NCI-H146 treated with DMSO at 0.1 percent for 48 hours (cell line): ENCODE data around the gene GTSF1L.
A peak's percentile ranks its signal among the peaks of the same experiment; 100 is the strongest.

Source experiments
- DNase-seq: peaks from one replicate; lab custom pipeline; 2025; ENCODE audit not compliant: unreplicated experiment; lab: John Stamatoyannopoulos, UW

The GTSF1L gene

DNA sequence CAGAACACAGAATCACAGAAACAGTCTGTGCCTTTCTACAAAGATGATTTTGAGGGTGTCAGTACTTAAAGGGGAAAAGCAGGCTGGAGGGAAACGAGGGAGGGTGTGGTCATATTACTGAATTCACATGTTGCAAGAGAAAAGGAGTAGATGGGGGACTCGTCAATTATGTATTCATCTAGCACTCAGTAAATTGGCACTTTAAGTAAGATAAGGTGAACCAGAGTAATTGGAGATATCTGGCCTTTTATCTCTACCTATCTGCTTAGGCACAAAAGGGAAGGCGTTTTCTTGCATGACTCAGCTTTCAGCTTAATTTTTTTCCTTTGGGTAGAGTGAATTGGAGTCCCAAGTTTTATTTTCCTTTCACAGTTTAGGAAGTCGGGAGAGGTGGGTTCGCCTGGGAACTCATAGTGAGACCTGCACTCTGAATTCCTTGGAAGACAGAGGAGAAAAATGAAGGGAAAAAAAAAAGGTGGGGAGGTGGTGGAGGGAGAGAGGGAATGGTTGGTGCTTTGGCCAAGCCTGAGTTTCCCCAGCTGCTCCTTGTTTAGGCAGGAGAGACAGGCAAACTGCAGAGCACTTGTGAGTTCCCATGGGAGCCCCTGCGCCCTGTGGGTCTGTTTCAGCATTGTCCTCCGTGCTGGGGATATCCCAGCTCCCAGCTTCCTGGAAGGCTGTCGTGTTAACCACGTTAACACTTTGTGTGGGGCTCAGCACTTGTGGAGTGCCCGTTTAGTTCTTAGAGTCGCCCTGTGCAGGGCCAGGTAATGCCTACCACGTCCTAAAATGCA lies 19.7 kb upstream of the GTSF1L start:
- DNase-seq, result no peak

DNA sequence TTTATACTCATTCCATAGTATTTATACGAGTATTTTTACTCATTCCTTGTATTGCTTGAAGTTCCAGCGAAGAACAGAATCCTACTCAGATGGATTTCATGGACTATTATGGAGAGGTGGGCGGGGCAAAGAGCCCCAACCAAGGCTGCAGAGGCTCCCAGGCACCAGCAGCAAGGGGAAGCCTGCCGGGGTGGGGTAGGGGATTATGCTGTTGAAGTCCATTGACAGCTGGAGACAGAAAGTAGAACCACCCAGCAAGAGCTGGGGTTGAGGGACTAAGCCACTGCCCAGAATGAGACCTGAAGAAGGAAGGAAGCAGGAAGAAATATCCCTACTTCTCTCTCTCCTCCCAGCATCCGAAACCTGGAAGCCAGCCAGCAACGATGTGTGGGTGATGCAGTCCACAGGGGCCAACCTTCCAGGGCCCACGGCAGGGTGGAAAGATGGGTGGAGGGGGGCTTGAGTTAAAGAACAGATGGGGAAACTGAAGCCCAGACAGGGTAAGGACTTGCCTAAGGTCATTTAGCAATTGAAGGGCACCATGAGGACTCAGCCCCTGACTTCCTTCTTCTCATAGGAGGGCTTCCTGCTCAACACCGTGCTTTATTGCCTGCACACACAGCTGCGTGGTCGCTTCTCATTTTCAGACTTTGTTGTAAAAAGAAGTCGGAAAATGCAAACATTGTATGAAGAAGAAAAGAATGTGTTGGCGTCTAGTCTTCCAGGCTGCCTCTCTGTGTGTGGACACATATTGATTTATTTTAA lies 18.3 kb upstream of the GTSF1L start:
- DNase-seq, result no peak

DNA sequence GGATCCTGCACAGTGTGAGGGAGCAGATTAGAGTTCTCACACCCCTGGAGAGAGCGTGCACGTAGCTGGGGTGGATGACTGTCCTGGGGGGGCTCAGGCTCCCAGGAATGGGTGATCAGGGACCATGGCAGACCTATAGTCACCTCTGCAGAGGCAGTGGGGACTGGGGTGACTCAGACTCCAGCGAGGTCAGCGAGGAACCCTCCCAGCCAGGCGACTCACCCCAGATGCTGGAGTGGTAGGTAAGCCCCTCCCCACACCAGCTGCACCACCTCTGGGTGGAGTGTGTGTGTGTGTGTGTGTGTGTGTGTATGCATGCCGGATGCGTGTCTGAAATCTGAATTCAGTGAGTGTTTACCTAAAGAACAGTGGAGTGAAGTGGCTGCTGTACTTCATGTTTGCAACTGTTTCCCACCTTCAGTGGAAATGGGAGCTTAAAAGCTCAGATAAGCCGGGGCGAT lies 17.4 kb upstream of the GTSF1L start:
- DNase-seq, result no peak

DNA sequence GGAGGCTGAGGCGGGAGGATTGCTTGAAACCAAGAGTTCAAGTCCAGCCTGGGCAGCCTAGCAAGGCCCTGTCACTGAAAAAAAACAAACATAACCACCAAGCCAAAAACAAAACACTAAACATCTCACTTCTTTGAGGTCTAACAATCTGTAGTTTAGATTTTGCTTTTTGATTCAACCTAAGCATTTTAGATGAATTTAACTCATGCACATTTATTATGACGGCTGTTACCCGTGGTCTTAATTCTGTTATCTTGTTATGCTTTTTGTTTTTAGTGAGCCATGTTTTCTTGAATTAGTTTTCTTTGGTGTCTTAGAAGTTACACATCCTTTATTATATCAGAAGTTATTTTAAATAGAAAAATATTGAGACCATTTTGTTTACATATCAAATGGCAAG lies 13.8 kb upstream of the GTSF1L start:
- no peak for DNase-seq

DNA sequence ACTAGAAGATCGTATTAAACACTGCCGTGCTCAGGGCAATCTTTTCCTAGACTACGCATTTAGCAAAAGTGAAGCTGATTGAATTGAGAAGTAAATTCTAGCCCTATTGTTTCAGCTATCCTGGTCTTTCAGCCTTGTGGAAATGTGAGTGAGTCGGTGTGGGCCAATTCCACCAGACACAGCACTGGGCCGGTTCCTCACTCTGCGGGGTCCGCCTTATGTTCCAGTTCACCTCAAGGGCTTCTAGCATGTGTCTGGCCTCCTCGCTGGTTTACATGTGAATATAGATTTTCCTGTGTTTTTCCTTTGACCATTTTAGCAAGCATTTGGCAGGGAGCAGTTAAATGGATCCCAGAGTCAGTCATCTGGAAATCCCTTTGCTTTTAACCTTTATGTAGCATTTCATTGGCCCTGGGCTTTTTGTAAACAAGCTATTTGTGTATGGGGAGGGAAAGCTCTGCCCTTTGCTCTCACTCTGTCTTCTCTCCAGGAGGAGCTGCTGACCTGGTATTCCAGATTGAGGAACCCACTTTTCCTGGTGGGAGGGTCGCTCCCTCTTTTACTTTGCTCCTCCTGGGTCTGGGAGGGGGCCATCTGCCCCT lies 12.4 kb upstream of the GTSF1L start:
- no peak for DNase-seq

DNA sequence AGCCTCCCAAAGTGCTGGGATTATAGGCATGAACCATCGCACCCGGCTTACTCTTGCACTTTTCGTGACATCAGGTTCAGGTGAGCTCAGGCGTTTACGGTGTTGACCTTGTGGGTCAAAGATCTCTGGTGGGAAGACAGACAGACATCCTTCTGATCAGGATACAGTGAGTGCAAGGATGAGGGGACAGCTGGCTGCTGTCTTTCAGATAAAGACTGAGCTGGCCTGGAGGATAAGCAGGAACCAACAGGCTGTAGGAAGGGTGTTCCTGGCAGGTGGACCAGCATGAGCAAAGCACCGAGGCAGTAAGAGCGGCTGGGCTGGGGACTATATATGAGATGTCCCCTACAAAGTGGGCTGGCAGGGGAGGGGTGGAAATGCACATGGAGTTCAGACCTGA lies 11.1 kb upstream of the GTSF1L start:
- no peak for DNase-seq

DNA sequence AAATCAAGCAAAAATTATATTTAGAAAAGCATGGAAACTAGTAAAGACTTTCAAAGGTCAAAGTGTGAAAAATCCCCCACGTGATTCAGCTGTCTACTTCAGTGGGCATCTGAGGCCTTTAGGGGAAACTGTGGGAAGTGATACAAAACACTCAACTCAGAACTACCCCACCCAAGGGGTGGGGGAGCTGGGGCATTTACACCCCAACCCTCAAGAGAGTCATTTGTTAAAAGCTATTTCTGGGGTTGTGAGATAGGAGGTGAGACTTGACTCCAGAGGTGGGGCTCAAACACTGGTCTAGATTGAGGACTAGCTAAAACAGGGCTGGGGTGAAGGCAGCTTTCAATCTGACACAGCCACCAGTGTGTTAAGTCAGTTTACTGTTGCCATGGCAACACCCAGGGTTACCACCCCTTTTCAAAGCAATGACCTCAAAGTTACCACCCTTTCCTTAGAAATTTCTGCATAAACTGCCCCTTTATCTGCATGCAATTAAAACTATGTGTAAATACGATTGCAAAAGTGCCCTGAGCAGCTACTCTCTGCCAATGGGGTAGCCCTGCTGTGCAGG lies 9.9 kb upstream of the GTSF1L start:
- DNase-seq, result no peak

DNA sequence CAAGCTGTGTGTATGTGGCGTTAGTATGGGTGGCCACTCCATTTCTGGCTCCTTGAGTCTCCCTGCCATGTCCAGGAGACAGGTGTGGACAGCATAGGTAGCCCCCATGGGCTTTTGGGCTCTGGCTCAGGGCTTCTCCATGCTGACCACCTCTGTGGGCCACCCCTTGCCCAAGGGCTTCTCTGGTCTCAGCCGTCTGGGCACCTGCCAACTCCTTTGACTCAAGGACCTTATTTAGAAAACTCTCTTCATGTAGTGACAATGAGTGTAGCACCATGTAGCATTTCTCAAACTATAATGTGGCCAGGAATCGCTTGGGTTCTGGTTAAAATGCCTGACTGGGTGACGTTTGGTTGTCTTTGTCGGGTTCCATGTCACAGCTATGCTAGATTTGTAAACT lies 5.1 kb upstream of the GTSF1L start:
- DNase-seq, result no peak

DNA sequence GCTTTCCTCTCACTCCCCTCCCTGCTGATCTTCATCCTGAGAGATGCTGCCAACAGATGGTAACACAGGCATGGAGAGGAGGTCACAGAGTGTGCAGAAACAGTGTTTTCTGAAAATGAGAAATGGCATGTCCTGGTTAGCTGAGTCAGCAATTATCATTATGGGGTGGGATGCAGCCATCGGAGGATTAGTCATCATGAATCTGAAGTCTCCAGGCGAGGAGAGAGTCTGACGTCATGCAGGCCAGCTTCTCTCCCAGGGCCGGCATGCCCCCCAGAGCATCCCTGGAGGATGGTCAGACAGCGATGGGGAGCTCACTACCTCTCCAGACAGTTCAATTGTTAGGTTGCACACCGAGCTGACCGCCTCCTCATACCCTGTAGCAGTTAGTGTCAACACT lies 4.7 kb upstream of the GTSF1L start:
- DNase-seq, result no peak

DNA sequence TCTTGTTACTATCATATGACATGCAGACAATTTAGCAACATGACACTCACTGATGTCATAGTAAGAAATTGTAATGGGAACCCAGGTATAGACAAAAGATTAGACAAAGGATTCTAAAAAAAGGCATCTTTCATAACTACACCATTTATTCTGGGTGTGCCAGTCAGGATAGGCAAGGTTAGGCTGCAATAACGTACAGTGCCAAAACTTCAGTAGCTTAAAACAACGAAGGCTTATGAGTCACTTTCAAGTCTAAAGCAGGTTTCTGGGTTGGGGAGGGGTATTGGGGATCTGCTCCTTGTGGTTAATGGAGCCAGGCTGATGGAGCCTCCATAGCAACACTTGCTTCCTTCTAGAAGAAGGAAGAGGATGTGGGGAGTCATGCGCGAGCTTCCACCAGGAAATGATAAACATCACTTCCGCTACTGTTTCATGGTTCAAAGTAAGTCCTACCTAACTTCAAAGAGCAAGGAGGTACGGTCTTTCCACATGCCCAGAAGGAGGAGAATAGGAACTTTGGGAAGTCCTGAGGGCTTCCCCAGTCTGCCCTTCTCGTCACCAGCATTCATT lies 2.0 kb upstream of the GTSF1L start:
- DNase-seq, result no peak

DNA sequence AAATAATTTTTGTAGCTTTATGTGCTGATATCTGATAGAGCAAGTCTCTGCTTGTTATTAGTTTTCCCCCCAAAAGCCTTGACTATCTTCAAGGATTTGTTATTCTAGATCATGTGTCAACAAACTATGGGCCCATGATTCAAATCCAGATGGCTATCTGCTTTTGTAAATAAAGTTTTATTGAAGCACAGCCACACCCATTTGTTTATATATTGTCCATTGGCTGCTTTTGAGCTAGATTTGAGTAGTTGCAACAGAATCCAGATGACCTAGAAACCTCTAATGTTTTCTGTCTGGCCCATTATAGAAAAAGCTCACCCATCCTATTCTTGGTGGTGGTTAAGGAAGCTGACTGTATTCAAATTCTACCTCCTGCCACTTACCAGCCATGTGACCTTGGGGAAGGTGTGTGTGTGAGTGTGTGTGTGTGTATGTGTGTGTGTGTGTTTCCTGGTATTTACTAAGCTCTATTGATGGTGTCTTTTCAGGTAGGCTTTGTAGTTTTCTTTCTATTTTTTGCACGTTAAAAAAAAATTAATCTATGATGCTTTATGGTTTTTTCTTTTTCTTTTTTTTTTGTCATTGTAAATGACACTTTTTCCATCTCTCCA lies 1.3 kb upstream of the GTSF1L start:
- no peak for DNase-seq

DNA sequence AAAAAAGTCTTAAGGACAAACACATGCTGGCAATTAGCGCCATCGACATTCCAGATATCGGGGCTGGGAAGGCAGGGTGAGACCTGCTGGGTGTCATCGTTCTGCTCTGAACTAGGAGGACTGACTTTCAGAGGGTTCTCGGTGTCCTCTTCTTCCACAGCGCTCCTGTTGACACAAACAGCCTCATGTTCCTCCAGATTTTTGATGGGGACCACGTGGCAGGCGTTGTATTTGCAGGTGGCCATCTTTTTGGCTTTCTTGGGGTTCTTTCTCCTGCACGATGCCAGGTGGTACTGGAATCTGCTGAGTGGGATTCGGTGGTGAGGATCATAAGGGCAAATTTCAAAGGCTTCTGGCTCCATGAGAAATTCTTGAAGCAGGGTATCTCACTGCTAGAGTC lies 469 bp downstream of the GTSF1L start:
- DNase-seq, result no peak

DNA sequence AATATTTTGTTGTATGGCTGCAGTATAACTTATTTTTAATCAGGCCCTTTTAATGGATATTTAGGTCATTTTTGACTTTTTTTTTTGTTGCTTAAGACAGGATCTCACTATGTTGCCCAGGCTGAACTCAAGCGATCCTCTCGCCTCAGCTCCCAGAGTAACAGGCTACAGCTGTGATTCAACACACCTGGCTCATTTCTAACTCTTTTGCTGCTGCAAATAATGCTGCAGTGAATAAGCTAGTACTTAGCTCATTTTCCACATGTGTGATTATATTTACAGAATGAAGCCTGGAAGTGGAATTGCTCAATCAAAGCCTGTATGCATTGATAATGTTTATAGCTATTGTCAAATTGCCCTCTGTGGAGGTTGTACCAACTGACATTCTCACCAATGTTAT lies 1.1 kb downstream of the GTSF1L start:
- no peak for DNase-seq

DNA sequence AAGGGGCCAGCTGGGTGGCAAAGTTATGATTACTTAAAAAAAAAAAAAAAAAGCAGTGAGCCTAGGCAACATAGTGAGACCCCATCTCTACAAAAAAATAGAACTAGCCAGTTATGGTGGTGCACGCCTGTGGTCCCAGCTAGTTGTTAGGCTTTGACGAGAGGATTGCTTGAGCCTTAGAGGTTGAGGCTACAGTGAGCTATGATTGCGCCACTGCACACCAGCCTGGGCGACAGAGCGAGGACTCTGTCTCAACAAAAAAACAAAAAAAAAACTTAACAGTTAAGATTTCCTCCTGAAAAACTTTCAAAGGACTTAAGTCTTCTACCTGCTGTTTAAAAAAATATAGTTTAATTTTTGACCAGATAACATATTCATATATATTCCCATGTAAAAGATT lies 2.4 kb downstream of the GTSF1L start:
- DNase-seq, result no peak

DNA sequence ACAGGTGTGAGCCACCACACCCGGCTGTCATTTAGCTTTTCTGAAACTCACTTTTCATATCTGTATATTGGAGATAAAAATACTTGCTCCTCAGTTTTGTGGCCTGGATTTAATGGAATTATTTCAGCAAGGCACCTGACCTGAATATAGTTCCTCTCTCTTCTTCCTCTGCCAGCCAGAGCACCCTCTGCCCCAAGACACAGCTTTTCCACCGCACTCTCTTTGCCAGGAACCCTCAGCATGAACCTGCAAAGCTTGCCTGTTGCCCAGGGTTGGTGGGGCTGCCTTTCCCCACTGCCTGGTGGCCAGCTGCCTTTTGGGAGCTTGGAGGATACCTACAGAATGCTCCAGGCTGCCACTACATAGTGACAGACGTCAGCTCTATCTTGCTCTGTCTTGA lies 3.1 kb downstream of the GTSF1L start:
- no peak for DNase-seq

DNA sequence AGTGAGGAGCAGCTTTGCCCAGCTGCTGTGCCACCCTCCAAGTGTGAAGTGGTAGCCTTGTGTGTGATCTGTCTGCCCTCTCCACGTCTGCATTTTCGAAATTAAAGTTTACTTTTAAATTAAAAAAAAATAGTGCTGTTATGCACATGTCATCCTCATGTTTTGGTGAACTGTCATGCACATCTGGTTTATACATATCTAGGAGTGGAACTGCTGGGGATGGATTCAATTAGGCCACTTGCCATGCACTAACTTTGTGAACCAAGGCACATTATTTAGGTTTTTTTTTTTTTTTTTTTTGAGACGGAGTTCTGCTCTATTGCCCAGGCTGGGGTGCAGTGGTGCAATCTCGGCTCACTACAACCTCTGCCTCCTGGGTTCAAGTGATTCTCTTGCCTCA lies 3.6 kb downstream of the GTSF1L start:
- DNase-seq, result no peak

DNA sequence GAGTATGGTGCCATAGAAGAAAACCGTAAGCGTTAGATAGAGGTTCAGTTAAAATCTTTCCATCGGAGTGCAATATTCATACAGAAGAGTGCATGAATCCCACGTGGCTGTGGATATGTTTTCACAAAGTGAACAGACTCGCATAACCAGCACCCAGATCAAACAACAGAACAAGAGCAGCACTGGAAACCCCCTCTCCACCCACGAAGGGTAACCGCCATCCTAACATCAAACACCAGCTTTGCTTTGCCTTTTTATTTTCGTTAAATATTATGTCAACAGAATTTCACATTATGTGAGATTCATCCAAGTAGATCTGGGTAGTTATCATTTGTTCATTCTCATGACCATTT lies 4.7 kb downstream of the GTSF1L start:
- no peak for DNase-seq

DNA sequence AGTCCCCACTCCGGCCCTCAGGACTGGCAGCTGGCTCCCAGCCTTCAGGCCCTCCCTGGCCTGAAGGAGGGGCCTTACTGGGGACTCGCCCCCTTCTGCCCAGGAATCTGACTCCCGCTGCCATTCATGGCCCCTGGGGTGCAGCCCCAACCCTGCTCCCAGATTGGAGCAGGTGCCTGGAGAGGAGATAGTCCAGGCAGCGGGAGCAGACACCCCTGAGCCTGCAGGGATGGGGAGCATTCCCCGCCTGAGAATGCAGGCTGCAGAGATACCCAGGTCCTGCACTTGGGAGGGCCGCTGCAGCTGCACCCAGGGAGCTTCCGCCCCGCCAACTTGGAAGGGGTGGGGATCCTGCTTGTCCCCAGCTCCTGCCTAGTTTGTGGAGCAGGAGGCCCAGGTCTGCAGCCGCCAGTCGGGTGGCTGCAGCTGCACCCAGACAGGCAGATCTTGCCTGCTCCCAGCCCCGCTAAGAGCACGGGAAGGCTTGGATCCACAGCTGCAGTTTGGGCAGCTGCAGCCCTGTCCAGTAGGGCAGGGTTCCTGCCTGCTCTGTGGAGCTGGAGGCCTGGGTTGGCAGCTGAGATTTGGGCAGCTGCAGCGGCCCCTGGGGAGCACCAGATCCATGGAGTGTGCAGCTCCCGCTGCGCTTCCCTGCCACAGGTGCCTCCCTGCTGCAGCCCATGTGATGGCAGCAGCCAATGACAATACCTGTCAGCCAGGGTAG lies 5.2 kb downstream of the GTSF1L start:
- peak; percentile 71 for DNase-seq

DNA sequence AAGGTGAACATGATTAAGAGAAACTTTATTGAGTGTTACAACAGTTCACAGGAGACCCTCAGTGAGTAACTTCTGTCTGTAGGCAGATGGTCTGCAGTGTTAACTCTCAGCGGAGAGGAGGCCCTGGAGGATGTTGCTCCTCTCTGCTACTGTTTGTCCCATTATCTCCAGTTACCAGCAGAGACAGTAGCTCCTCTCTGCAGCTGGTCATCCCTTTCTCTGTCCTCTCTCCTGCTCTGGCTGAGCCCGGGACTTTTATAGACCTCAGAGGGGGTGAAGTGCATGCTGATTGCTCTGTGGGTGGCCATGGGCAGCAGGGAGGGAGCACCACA lies 5.7 kb downstream of the GTSF1L start:
- DNase-seq, result no peak

DNA sequence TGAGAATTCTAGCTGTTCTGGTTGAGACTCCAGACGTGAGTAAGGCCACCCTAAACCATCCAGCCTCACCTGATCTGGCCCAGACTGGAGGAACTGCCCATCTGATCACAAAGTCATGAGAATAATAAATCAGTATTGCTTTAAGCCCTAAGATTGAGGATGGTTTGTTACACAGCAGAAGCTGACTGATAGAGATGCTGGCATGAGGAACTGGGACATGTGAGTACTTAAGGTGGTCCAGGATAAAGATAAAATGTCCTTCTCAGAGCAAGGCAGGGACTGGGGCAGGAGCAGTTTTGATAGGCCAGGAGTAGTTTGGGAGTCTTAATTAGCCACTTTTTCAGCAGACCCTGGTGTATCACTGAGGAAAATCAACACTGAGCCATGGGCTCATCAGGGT lies 6.8 kb downstream of the GTSF1L start:
- DNase-seq, result no peak

DNA sequence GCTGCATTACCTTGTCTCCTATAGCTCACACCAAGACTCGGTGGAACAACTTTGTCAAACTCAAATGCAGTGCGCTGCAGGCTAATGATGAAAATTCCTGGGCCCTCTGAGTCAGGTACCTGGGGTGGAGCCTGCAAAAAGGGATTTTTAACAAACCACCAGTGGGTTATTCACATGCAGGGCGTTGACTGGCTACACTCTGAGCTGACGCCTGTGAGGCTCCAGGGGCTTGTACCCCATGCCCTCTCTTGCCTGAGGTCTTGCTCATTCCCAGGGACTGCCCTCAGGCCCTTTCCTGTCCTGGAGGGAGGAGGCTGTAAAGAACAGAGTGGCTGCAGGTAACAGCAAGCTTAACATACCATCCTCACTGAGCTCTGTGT lies 9.2 kb downstream of the GTSF1L start:
- DNase-seq, result no peak
